ENCODE data around the gene ATXN7L1. TPM values are rescaled to one million over a fixed set of nuclear protein-coding genes. Genes with fewer than 3 reads are reported as not detected.

The ATXN7L1 gene
- total RNA-seq, 1 experiment from 2014 or later, result 24.3 TPM

DNA sequence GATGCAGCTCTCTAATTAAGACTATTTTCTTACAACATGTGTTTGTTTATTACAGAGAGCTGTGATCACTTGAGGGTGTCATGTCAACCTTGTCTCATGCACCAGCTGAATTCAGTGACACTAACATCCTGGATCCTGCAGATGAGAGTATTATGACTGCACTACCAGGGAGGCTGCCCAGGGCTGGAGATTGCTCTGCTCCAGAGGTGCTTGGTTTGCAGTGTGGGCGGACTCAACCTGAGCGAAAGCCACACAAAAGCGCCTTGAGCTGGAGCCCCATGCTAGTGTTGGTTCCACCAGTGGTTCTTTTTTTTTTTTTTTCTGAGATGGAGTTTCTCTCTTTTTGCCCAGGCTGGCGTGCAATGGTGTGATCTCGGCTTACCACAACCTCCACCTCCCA, 33.8 kb upstream of the ATXN7L1 start:
- Mint-ChIP-seq H3K4me1 (peaks cover 11 to 20% of the 10 kb centered on the region in 2 experiments), H3K36me3 (ENCODE audit: insufficient read depth in 1 of 3, low read depth in 3 of 3) (peaks cover 21 to 27% (median 21%) of the 10 kb centered on the region in 3 experiments), H3K27me3 (ENCODE audit: low read depth) (no peaks in the 10 kb centered on the region), H3K27ac (no peak overlapping the region), H3K4me3 (no peak overlapping the region), H3K9me3 (peaks cover 11 to 12% of the 10 kb centered on the region in 2 experiments)
- H3K23me2 ChIP-seq (ENCODE audit: insufficient read length, low read depth, low read length, poor library complexity, severe bottlenecking), result no peaks in the 10 kb centered on the region
- no CpG with 5 or more reads among the region's 5 CpGs for WGBS (ENCODE audit: extremely low coverage, insufficient read length, low lambda C conversion rate)
- H3K9ac ChIP-seq (ENCODE audit: extremely low read depth, insufficient read length, low read length), result no peak overlapping the region
- no peaks in the 10 kb centered on the region for H3K27me3 ChIP-seq (ENCODE audit: insufficient read depth, low read length)
- no peaks in the 10 kb centered on the region for H3K79me1 ChIP-seq (ENCODE audit: insufficient read depth, low read depth, low read length, poor library complexity, severe bottlenecking)
- H3K56ac ChIP-seq (ENCODE audit: insufficient read length, low read depth, low read length), result no peak overlapping the region
- H3K4me1 ChIP-seq (ENCODE audit: insufficient read depth, low read length), result peaks cover 4% of the 10 kb centered on the region
- H2AK5ac ChIP-seq (ENCODE audit: insufficient read length, low read length), result no peak overlapping the region
- H3K9me3 ChIP-seq (ENCODE audit: control insufficient read depth, low read depth, low read length), result peaks cover 4% of the 10 kb centered on the region
- no peak overlapping the region for H2BK20ac ChIP-seq (ENCODE audit: low read depth, low read length, poor library complexity, severe bottlenecking)
- no peaks in the 10 kb centered on the region; the same call in 1 of the 2 replicates for H3K79me2 ChIP-seq (ENCODE audit: insufficient read depth, low read length)
- no peak overlapping the region for H2BK120ac ChIP-seq (ENCODE audit: low read depth, low read length, poor library complexity, severe bottlenecking)
- H3K18ac ChIP-seq (ENCODE audit: insufficient read length, low read depth, low read length), result no peak overlapping the region
- no peak overlapping the region for H2AFZ ChIP-seq (ENCODE audit: low read length)
- H3K14ac ChIP-seq (ENCODE audit: insufficient read depth, low read length), result no peak overlapping the region
- no peak overlapping the region for H3K23ac ChIP-seq (ENCODE audit: insufficient read length, low read depth, low read length)
- no peak overlapping the region for H3K4ac ChIP-seq (ENCODE audit: low read depth, low read length)
- no peak overlapping the region for H3T11ph ChIP-seq (ENCODE audit: low read length)
- no peak overlapping the region for H4K8ac ChIP-seq (replicated peaks; ENCODE audit: insufficient read length, low read depth, low read length)
- no peak overlapping the region for H2BK12ac ChIP-seq (ENCODE audit: insufficient read length, low read depth, low read length)
- no peak overlapping the region for H4K91ac ChIP-seq (ENCODE audit: insufficient read length, low read depth, low read length)
- H3K27ac ChIP-seq (ENCODE audit: insufficient read length, low read depth, low read length), result no peak overlapping the region
- no peak overlapping the region for H3K4me2 ChIP-seq (ENCODE audit: insufficient read depth, insufficient read length, low read length)
- no peak overlapping the region for H4K5ac ChIP-seq (ENCODE audit: insufficient read length, low read depth, low read length)
- no peaks in the 10 kb centered on the region for H4K20me1 ChIP-seq (ENCODE audit: control insufficient read depth, insufficient read depth, insufficient read length)
- DNase-seq, result no peak
- TF ChIP-seq, protein P1, sequence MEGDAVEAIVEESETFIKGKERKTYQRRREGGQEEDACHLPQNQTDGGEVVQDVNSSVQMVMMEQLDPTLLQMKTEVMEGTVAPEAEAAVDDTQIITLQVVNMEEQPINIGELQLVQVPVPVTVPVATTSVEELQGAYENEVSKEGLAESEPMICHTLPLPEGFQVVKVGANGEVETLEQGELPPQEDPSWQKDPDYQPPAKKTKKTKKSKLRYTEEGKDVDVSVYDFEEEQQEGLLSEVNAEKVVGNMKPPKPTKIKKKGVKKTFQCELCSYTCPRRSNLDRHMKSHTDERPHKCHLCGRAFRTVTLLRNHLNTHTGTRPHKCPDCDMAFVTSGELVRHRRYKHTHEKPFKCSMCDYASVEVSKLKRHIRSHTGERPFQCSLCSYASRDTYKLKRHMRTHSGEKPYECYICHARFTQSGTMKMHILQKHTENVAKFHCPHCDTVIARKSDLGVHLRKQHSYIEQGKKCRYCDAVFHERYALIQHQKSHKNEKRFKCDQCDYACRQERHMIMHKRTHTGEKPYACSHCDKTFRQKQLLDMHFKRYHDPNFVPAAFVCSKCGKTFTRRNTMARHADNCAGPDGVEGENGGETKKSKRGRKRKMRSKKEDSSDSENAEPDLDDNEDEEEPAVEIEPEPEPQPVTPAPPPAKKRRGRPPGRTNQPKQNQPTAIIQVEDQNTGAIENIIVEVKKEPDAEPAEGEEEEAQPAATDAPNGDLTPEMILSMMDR (conservative IDR thresholded peaks at IDR 0.05), result no peak
- no peak overlapping the region for H2BK5ac ChIP-seq (ENCODE audit: insufficient read length, low read length)
- H2BK15ac ChIP-seq (ENCODE audit: low read depth, low read length), result no peak overlapping the region
